Tibial artery (tissue), 4 donors: ENCODE measurements around the gene GRM7.

Experiments
- DNase-seq, 2 donors: peaks; one replicate each; pipeline ENCODE4 v3.0.0-alpha.2; 2019
- H3K27ac ChIP-seq, 2 donors: fragments of 200-600 bp; sonication (generic) in 1 of 2; 1 replicate in 1 of 2; 2 replicates in 1 of 2; pipeline ENCODE4 v1.5.1; 2018 to 2019; ENCODE audit warnings: mild to moderate bottlenecking in 1 of 2
- H3K27me3 ChIP-seq, 2 donors: fragments of 200-600 bp; sonication (generic) in 1 of 2; one replicate each; pipeline versions ENCODE4 v1.5.1 to v1.6.0; 2016 to 2019
- H3K36me3 ChIP-seq, 3 donors: fragments of 200-600 bp; sonication (generic) in 2 of 3; one replicate each; pipeline ENCODE4 v1.5.1; 2016 to 2019; ENCODE audit warnings: mild to moderate bottlenecking in 2 of 3
- H3K4me1 ChIP-seq, 4 donors: fragments of 200-600 bp; sonication (generic) in 2 of 4; 1 replicate in 3 of 4; 2 replicates in 1 of 4; pipeline ENCODE4 v1.5.1; 2016 to 2019
- H3K4me3 ChIP-seq, 2 donors: fragments of 200-600 bp; sonication (generic) in 1 of 2; 1 replicate in 1 of 2; 2 replicates in 1 of 2; pipeline ENCODE4 v1.5.1; 2018 to 2019; ENCODE audit warnings: mild to moderate bottlenecking in 2 of 2
- H3K9me3 ChIP-seq, 3 donors: fragments of 200-600 bp; sonication (generic) in 1 of 3; one replicate each; pipeline ENCODE4 v1.5.1; 2016 to 2019
- intact Hi-C: fragments of 100-400 bp; cut with DNase I; formaldehyde crosslinking; loops from one replicate; pipeline ENCODE4 v1.15.0; 2023; ENCODE audit warnings: low total_unique reads
- TF ChIP-seq, protein P1 (sequence below), 2 experiments: fragments of 200-600 bp in 1 of 2; fragments of 450-650 bp in 1 of 2; IDR thresholded peaks; one replicate each; pipeline ENCODE4 v1.5.1; 2017 to 2019; ENCODE audit warnings: antibody characterized with exemption in 2 of 2, mild to moderate bottlenecking in 1 of 2, moderate library complexity in 1 of 2

GRM7 gene

DNA sequence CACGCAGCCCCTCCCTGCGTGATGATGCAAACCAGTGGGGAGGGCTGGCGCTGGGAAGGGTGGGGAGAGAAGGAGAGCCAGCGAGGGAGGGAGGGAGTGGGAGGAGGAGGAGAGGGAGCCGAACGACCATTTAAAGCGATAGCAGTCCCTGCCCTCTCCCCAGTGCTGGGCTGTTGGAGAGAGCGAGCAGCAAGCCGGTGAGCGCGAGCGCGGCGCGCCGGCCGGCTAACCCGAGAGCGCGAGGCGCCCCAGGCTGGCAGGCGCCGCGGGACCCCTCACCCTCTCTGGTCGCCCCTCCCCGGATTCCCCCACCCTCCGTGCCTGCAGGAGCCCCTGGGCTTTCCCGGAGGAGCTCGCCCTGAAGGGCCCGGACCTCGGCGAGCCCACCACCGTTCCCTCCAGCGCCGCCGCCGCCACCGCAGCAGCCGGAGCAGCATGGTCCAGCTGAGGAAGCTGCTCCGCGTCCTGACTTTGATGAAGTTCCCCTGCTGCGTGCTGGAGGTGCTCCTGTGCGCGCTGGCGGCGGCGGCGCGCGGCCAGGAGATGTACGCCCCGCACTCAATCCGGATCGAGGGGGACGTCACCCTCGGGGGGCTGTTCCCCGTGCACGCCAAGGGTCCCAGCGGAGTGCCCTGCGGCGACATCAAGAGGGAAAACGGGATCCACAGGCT lies at the start of gene GRM7:
Gene GRM7 (plus strand): TSS at position 162 of the 671 bp plus-strand sequence.
- TF ChIP-seq, protein P1, sequence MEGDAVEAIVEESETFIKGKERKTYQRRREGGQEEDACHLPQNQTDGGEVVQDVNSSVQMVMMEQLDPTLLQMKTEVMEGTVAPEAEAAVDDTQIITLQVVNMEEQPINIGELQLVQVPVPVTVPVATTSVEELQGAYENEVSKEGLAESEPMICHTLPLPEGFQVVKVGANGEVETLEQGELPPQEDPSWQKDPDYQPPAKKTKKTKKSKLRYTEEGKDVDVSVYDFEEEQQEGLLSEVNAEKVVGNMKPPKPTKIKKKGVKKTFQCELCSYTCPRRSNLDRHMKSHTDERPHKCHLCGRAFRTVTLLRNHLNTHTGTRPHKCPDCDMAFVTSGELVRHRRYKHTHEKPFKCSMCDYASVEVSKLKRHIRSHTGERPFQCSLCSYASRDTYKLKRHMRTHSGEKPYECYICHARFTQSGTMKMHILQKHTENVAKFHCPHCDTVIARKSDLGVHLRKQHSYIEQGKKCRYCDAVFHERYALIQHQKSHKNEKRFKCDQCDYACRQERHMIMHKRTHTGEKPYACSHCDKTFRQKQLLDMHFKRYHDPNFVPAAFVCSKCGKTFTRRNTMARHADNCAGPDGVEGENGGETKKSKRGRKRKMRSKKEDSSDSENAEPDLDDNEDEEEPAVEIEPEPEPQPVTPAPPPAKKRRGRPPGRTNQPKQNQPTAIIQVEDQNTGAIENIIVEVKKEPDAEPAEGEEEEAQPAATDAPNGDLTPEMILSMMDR (IDR thresholded peaks at IDR 0.05) = no peak
- Histone ChIP-seq H3K4me1 (peaks cover 0 to 25% (median 19%) of the 10 kb centered on the region in 4 donors), H3K27ac (no peak within 1 kb of the TSS), H3K9me3 (no peaks in the 10 kb centered on the region), H3K27me3 (peaks cover 0 to 39% of the 10 kb centered on the region in 2 donors), H3K36me3 (no peaks in the 10 kb centered on the region), H3K4me3 (peak within 1 kb of the TSS; percentile 39 to 48)
- intact Hi-C loops = no loop called here
- DNase-seq = no peak

DNA sequence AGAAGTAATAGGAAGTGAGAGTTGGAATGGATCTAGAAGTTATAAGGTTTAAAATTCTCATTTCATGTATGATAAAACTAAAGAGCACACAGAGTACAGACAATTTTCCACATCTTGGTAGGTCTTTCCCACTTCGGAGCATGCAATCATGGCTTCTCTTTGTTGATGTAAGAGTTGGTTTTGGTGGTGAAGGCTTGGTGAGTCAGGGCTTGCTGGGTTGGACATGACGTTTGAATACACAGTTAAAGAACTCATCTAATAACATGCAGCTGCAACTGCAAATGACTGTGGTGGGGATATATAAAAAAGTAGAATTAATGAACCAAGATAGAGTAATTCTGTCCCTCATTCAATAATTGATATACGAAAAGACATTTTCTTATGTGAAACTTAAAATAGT lies 39.5 kb upstream of the GRM7 start:
- Histone ChIP-seq H3K4me1 (no peaks in the 10 kb centered on the region), H3K36me3 (no peaks in the 10 kb centered on the region), H3K9me3 (no peaks in the 10 kb centered on the region), H3K27me3 (no peaks in the 10 kb centered on the region), H3K27ac (no peak overlapping the region), H3K4me3 (no peak overlapping the region)
- no peak for DNase-seq
- intact Hi-C loops = no loop called here
- TF ChIP-seq, protein P1 (IDR thresholded peaks at IDR 0.05) = no peak

DNA sequence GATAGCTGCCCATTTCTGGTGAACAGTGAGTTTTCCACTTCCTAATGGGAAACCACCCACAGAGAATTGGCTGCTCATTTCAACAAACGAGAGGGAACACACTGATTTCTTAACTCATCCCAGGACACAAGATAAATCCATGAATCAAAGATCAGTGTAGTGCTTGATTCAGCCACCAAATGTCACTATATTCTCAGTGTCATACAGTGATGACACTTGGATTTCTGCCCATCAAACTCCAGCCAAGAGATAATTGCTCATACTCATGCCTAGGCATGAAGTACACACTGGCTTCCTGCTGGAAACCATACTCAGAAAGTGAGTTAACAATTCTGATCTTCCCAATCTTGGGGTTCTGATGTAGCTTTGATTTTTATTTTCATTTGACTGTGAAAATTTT lies 35.4 kb upstream of the GRM7 start:
- Histone ChIP-seq H3K9me3 (no peaks in the 10 kb centered on the region), H3K4me3 (no peak overlapping the region), H3K27me3 (no peaks in the 10 kb centered on the region), H3K4me1 (no peaks in the 10 kb centered on the region), H3K36me3 (no peaks in the 10 kb centered on the region), H3K27ac (no peak overlapping the region)
- intact Hi-C loops = no loop called here
- TF ChIP-seq, protein P1 (IDR thresholded peaks at IDR 0.05) = no peak
- no peak for DNase-seq

DNA sequence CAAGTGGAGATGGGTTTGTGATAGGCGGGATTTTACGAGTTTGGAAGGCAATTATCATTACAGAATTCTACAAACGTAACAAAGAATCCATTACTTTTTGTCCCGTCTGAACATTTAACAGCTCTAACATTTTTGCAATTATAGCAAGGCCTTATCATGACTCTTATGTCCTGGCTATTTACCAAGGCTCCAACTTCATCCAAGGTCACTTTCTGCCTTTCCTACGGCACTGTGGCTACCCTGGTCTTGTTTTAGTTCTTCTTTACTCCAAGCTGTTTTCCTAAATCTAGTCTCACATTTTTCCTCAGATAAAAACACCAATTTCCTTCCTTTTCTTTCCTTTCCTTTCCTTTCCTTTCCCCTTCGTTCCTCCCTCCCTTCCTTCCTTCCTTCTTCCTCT lies 33.5 kb upstream of the GRM7 start:
- H3K4me3 ChIP-seq = no peak overlapping the region
- no peak overlapping the region for H3K27ac ChIP-seq
- no peaks in the 10 kb centered on the region for H3K36me3 ChIP-seq
- no peaks in the 10 kb centered on the region for H3K9me3 ChIP-seq
- no peak for DNase-seq
- H3K27me3 ChIP-seq = no peaks in the 10 kb centered on the region
- intact Hi-C loops = no loop called here
- H3K4me1 ChIP-seq = no peaks in the 10 kb centered on the region
- TF ChIP-seq, protein P1 (IDR thresholded peaks at IDR 0.05) = no peak

DNA sequence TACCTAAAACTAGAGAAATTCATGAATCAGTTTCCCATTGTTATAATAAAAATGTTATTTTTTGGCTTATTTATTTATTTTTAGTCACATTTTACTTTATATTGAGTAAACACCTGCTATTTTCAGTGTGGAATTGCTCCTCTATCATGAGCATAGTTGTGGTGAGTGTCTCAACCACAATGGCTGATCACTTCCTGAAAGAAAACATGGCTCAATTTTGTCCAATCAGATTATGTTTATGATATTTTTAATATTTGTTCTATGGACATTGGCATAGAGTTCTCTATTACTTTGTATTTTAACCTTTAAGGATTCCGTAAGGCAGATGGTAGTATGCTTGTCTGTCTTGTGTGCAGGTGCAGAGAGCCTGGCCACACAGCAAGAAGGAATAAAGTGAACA lies 16.2 kb upstream of the GRM7 start:
- TF ChIP-seq, protein P1 (IDR thresholded peaks at IDR 0.05) = no peak
- H3K36me3 ChIP-seq = no peaks in the 10 kb centered on the region
- no peak for DNase-seq
- no peak overlapping the region for H3K4me3 ChIP-seq
- no peaks in the 10 kb centered on the region for H3K27me3 ChIP-seq
- H3K9me3 ChIP-seq = no peaks in the 10 kb centered on the region
- H3K4me1 ChIP-seq = no peaks in the 10 kb centered on the region
- intact Hi-C loops = no loop called here
- no peak overlapping the region for H3K27ac ChIP-seq

DNA sequence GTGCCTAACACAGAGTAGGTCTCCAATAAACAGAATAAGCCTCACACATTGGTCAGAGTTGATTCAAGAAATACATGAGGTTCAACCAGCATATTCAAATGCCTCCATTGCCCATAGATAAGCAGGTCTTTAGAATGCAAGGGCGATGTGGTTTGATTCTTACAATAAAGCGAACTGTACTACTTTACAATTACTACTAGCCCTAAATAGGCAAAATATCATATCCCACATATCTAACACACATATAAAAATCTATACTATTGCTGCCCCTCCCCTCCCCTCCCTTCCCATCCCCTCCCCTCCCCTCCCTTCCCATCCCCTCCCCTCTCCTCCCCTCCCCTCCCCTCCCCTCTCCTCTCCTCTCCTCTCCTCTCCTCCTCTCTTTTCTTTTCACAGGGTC lies 6.7 kb upstream of the GRM7 start:
- DNase-seq = no peak
- TF ChIP-seq, protein P1 (IDR thresholded peaks at IDR 0.05) = no peak

More for the DNA sequence above, 6.7 kb upstream of the GRM7 start:
- Histone ChIP-seq H3K9me3 (no peaks in the 10 kb centered on the region), H3K4me1 (no peaks in the 10 kb centered on the region), H3K4me3 (no peak overlapping the region), H3K27me3 (no peaks in the 10 kb centered on the region), H3K36me3 (no peaks in the 10 kb centered on the region), H3K27ac (no peak overlapping the region)
- intact Hi-C loops = no loop called here
